NCI-H128 (cell line): ENCODE data around the gene GTF2A1L.

ENCODE experiments used
- DNase-seq: peaks from one replicate; lab custom pipeline; 2025; ENCODE audit not compliant: unreplicated experiment; lab: John Stamatoyannopoulos, UW

The GTF2A1L gene

GRCh38 chr2:48728840-48729239 is 111.2 kb downstream of the GTF2A1L start:
- no peak for DNase-seq
